Tibial artery (tissue), 4 donors: ENCODE data around the gene UVSSA.

Source experiments
- DNase-seq, 2 donors: peaks; one replicate each; pipeline ENCODE4 v3.0.0-alpha.2; 2019
- H3K27ac ChIP-seq, 2 donors: fragments of 200-600 bp; sonication (generic) in 1 of 2; 1 replicate in 1 of 2; 2 replicates in 1 of 2; pipeline ENCODE4 v1.5.1; 2018 to 2019; ENCODE audit warnings: mild to moderate bottlenecking in 1 of 2
- H3K27me3 ChIP-seq, 2 donors: fragments of 200-600 bp; sonication (generic) in 1 of 2; one replicate each; pipeline versions ENCODE4 v1.5.1 to v1.6.0; 2016 to 2019
- H3K36me3 ChIP-seq, 3 donors: fragments of 200-600 bp; sonication (generic) in 2 of 3; one replicate each; pipeline ENCODE4 v1.5.1; 2016 to 2019; ENCODE audit warnings: mild to moderate bottlenecking in 2 of 3
- H3K4me1 ChIP-seq, 4 donors: fragments of 200-600 bp; sonication (generic) in 2 of 4; 1 replicate in 3 of 4; 2 replicates in 1 of 4; pipeline ENCODE4 v1.5.1; 2016 to 2019
- H3K4me3 ChIP-seq, 2 donors: fragments of 200-600 bp; sonication (generic) in 1 of 2; 1 replicate in 1 of 2; 2 replicates in 1 of 2; pipeline ENCODE4 v1.5.1; 2018 to 2019; ENCODE audit warnings: mild to moderate bottlenecking in 2 of 2
- H3K9me3 ChIP-seq, 3 donors: fragments of 200-600 bp; sonication (generic) in 1 of 3; one replicate each; pipeline ENCODE4 v1.5.1; 2016 to 2019
- intact Hi-C: fragments of 100-400 bp; cut with DNase I; formaldehyde crosslinking; loops from one replicate; pipeline ENCODE4 v1.15.0; 2023; ENCODE audit warnings: low total_unique reads
- TF ChIP-seq, protein P1 (sequence below), 2 experiments: fragments of 200-600 bp in 1 of 2; fragments of 450-650 bp in 1 of 2; IDR thresholded peaks; one replicate each; pipeline ENCODE4 v1.5.1; 2017 to 2019; ENCODE audit warnings: antibody characterized with exemption in 2 of 2, mild to moderate bottlenecking in 1 of 2, moderate library complexity in 1 of 2

UVSSA gene

DNA sequence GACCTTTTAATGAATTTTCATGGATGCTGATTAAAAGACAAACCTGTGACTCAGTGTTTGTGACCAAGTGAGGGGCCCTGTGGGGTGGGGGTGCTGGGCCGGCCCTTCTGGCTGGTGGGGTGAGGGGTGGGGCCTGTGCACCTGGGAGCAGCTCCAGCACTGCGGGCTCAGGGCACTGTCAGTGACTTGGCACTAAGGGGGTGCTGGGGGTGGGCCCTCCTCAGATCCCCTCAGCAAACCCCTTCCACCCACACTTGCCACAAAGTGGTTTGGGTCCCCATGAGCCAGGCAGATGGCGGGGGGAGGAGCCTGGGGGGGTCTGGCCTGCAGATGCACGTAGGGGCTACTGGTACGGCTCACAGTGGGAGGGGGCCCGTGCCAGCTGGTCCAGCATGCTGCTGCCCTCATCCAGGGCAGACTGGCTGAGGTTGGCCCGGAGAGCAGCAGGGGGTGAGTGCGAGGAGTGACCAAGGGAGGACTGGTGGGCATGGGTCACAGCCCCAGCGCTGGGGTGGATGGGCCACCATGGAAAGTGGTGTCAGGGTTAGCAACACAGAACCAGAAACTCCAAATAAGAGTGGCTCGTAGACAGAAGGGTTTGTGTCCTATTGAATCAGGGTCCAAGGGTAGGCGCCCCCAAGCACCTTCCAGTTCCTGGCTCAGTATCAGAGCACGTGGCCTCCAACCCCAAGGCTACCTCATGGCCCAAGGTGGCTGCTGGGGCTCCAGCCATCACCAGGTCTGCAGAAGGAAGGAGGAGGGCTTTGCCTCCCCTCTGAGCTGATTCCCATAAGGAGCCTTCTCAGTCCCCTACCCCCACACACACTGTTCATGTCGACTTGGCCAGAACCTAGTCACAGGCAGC is 49.2 kb downstream of the UVSSA start:
- intact Hi-C loops, result no loop called here
- peaks cover 0 to 21% (median 0%) of the 10 kb centered on the region in 3 donors for H3K9me3 ChIP-seq

GRCh38 chr4:1396806-1397455 is 49.9 kb downstream of the UVSSA start:
- Histone ChIP-seq H3K27me3 (peaks cover 0 to 32% of the 10 kb centered on the region in 2 donors), H3K36me3 (peaks cover 28 to 35% (median 32%) of the 10 kb centered on the region in 3 donors), H3K4me1 (peaks cover 0 to 3% (median 0%) of the 10 kb centered on the region in 4 donors), H3K4me3 (no peak overlapping the region), H3K9me3 (peaks cover 0 to 18% (median 0%) of the 10 kb centered on the region in 3 donors), H3K27ac (no peak overlapping the region)
- TF ChIP-seq, protein P1, sequence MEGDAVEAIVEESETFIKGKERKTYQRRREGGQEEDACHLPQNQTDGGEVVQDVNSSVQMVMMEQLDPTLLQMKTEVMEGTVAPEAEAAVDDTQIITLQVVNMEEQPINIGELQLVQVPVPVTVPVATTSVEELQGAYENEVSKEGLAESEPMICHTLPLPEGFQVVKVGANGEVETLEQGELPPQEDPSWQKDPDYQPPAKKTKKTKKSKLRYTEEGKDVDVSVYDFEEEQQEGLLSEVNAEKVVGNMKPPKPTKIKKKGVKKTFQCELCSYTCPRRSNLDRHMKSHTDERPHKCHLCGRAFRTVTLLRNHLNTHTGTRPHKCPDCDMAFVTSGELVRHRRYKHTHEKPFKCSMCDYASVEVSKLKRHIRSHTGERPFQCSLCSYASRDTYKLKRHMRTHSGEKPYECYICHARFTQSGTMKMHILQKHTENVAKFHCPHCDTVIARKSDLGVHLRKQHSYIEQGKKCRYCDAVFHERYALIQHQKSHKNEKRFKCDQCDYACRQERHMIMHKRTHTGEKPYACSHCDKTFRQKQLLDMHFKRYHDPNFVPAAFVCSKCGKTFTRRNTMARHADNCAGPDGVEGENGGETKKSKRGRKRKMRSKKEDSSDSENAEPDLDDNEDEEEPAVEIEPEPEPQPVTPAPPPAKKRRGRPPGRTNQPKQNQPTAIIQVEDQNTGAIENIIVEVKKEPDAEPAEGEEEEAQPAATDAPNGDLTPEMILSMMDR (IDR thresholded peaks at IDR 0.05), result no peak
- intact Hi-C loops, result no loop called here
- DNase-seq, result peak; percentile 8 to 48

More for the DNA sequence above, 49.2 kb downstream of the UVSSA start:
- Histone ChIP-seq H3K27me3 (peaks cover 0 to 25% of the 10 kb centered on the region in 2 donors), H3K4me3 (no peak overlapping the region), H3K27ac (no peak overlapping the region), H3K36me3 (peaks cover 31 to 39% (median 32%) of the 10 kb centered on the region in 3 donors), H3K4me1 (no peaks in the 10 kb centered on the region)
- DNase-seq, result peak in 1 of 2 donors; percentile 42
- TF ChIP-seq, protein P1 (IDR thresholded peaks at IDR 0.05), result no peak

DNA sequence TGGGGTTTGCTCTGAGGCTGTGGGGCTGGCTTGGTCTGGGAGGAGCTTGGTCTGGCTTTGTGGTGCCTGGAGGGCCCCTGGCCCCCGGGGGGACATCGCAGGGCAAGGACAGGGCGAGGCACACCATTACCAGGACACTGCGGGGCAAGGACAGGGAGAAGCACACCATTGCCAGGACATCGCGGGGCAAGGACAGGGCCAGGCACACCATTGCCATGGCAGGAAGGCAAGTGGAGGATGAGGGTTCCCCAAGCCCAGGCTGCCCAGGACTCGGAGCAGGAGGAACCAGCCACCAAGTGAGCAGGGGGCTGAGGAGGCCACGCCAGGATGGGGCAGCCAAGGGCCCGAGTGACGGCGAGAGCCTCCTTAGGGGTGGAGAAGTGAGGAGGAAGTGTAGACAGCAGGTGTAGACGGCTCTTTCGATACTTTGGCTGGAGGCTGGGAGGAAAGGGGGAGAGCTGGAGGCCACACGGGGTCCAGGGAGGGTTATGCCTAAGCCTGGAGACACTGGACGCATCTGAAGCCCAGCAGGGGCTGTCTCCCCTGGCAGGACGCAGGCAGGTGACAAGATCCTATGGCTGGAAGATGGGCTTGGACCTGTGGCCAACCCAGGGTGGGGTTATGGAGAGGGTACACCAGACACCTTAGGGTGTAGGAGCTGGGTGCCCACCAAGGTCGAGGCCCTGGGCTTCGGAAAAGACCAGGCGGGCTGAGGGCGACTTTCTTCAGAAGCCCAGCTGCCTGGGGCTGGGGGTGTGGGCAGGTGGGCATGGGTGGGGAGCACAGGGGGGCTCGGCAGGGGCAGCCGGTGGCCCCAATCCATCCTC is 51.9 kb downstream of the UVSSA start:
- peak; percentile 12 to 48 for DNase-seq
- Histone ChIP-seq H3K4me1 (peaks cover 0 to 23% (median 14%) of the 10 kb centered on the region in 4 donors), H3K27ac (no peak overlapping the region), H3K4me3 (no peak overlapping the region), H3K27me3 (peaks cover 0 to 52% of the 10 kb centered on the region in 2 donors), H3K36me3 (peaks cover 9 to 20% (median 12%) of the 10 kb centered on the region in 3 donors), H3K9me3 (peaks cover 0 to 6% (median 0%) of the 10 kb centered on the region in 3 donors)
- TF ChIP-seq, protein P1 (IDR thresholded peaks at IDR 0.05), result no peak
- intact Hi-C loops, result no loop called here

DNA sequence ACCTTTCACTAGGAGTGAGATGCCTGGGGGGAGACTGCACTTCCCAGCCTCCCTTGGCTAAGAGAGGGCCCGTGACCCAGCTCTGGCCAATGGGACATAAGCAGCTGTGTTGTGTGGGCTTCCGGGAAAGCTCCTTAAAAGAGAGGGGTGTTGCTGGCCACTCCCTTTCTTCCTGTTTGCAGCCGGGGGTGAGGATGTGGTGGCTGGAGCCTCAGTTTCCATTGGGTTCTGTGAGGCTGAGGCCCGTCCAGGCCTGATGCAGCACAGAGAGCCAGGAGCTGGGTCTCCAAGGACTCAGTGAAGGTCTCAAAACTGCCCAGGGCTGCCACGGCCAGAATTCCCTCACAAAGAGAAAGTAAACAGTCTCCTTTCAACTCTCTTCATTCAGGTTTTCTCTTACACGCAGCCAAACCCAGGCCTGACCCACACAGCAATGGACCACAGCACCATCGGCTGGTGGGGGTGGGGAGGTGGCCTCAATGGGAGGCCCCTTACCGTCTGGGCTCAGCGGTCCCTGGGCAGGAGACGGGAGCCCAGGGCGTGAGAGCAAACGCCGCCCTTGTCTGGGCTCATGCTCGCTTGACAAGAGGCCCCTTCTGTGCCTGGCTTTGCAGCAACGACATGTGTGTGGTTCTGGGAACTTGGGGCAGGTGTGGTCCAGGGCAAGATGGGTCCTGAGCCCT is 52.6 kb downstream of the UVSSA start:
- Histone ChIP-seq H3K9me3 (peaks cover 0 to 5% (median 0%) of the 10 kb centered on the region in 3 donors), H3K36me3 (peaks cover 5 to 12% (median 5%) of the 10 kb centered on the region in 3 donors), H3K4me3 (no peak overlapping the region), H3K4me1 (peaks cover 0 to 30% (median 20%) of the 10 kb centered on the region in 4 donors), H3K27ac (no peak overlapping the region), H3K27me3 (peaks cover 0 to 60% of the 10 kb centered on the region in 2 donors)
- intact Hi-C loops, result no loop called here
- TF ChIP-seq, protein P1 (IDR thresholded peaks at IDR 0.05), result no peak
- DNase-seq, result peak in 1 of 2 donors; percentile 8
